DMS153 (cell line): ENCODE measurements around the gene DPCD.

Experiments used
- DNase-seq: peaks from one replicate; lab custom pipeline; 2025; lab: John Stamatoyannopoulos, UW

DPCD gene

GRCh38 chr10:101587725-101588653 is at the start of gene DPCD, which contains the start of gene POLL:
TSS of gene DPCD (plus strand) at chr10:101588321. CDS start at chr10:101588337, 16 bp downstream.
TSS of gene POLL (minus strand) at chr10:101588257. CDS start at chr10:101587360, 897 bp downstream.
- peak; percentile 76 for DNase-seq

- DNase-seq: peak; percentile 9
These were observed 49.7 kb upstream of the DPCD start for GRCh38 chr10:101538446-101538845.

GRCh38 chr10:101545898-101546297 is 42.2 kb upstream of the DPCD start:
- no peak for DNase-seq

- DNase-seq: no peak
These were observed 37.2 kb upstream of the DPCD start for GRCh38 chr10:101550965-101551364.

GRCh38 chr10:101552442-101552841 is 35.7 kb upstream of the DPCD start:
- no peak for DNase-seq

GRCh38 chr10:101557541-101557940 is 30.6 kb upstream of the DPCD start:
- no peak for DNase-seq

- DNase-seq: no peak
These were observed 29.9 kb upstream of the DPCD start for GRCh38 chr10:101558204-101558603.

GRCh38 chr10:101558671-101559595 is 29.2 kb upstream of the DPCD start:
- DNase-seq: no peak

GRCh38 chr10:101559596-101560297 is 28.4 kb upstream of the DPCD start:
- DNase-seq: no peak

GRCh38 chr10:101560298-101561067 is 27.6 kb upstream of the DPCD start:
- DNase-seq: no peak

GRCh38 chr10:101561068-101561915 is 26.8 kb upstream of the DPCD start:
- DNase-seq: no peak

- no peak for DNase-seq
These were observed 25.9 kb upstream of the DPCD start for GRCh38 chr10:101562231-101562630.

- DNase-seq: no peak
These were observed 25.1 kb upstream of the DPCD start for GRCh38 chr10:101563007-101563406.

- DNase-seq: no peak
These were observed 24.6 kb upstream of the DPCD start for GRCh38 chr10:101563497-101564040.

GRCh38 chr10:101564490-101564991 is 23.6 kb upstream of the DPCD start:
- DNase-seq: no peak

GRCh38 chr10:101565370-101565900 is 22.7 kb upstream of the DPCD start:
- no peak for DNase-seq

- DNase-seq: no peak
These were observed 22.2 kb upstream of the DPCD start for GRCh38 chr10:101565936-101566332.

- DNase-seq: no peak
These were observed 21.6 kb upstream of the DPCD start for GRCh38 chr10:101566333-101567164.
